Neutrophil (primary cell): Measurements from ENCODE around the gene RELA.

Experiments used
- H3K27ac ChIP-seq: fragments of 200-600 bp; sonication (generic); 2 replicates; pipeline ENCODE4 v1.5.1; 2016; ENCODE audit warnings: mild to moderate bottlenecking, moderate library complexity
- H3K27me3 ChIP-seq: fragments of 200-600 bp; sonication (generic); 2 replicates; pipeline ENCODE4 v1.6.0; 2016; ENCODE audit warnings: mild to moderate bottlenecking
- H3K36me3 ChIP-seq: fragments of 200-600 bp; sonication (generic); 2 replicates; pipeline ENCODE4 v1.5.1; 2017
- H3K4me1 ChIP-seq, 2 experiments: fragments of 200-600 bp in 1 of 2; sonication (generic) in 1 of 2; 1 replicate in 1 of 2; 2 replicates in 1 of 2; pipeline versions ENCODE4 v1.5.1 to v1.6.1; 2013 to 2016; ENCODE audit warnings: low read depth in 1 of 2, low read length in 1 of 2, mild to moderate bottlenecking in 1 of 2, moderate library complexity in 1 of 2; ENCODE audit not compliant: control insufficient read depth in 1 of 2, insufficient read depth in 1 of 2
- H3K4me3 ChIP-seq, 2 experiments: fragments of 200-600 bp in 1 of 2; sonication (generic) in 1 of 2; 1 replicate in 1 of 2; 2 replicates in 1 of 2; pipeline ENCODE4 v1.5.1; 2013 to 2016; ENCODE audit warnings: low read depth in 1 of 2, low read length in 1 of 2, mild to moderate bottlenecking in 1 of 2, moderate library complexity in 1 of 2
- H3K9me3 ChIP-seq: fragments of 200-600 bp; sonication (generic); 2 replicates; pipeline ENCODE4 v1.5.1; 2016
- TF ChIP-seq, protein P1 (sequence below): fragments of 200-600 bp; sonication (generic); IDR thresholded peaks from 2 replicates; pipeline ENCODE4 v1.5.1; 2016; ENCODE audit warnings: antibody characterized with exemption

Gene RELA

DNA sequence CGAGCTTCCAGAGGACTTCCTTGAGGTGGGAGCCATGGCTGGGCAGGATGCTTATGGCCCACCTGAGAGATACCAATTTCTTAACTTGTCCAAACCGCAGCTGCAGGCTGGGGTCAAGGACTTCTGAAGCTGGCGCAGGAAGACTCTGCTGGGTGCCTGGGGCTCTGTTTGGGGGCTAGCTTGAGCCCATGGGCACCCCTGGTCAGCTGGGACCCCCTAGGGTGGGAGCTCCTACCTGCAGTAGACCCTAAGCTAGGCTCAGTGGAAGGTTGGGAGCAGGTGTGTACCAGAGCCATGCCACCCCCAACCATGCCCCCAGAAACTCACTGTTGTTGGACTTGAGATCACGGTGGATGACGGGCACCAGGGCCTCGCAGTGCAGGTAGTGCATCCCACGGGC, 50.0 kb downstream of the RELA start:
- H3K9me3 ChIP-seq: no peaks in the 10 kb centered on the region
- peak overlapping the region; percentile 88 to 96 for H3K4me3 ChIP-seq
- peak overlapping the region; percentile 98 for H3K27ac ChIP-seq
- TF ChIP-seq, protein P1, sequence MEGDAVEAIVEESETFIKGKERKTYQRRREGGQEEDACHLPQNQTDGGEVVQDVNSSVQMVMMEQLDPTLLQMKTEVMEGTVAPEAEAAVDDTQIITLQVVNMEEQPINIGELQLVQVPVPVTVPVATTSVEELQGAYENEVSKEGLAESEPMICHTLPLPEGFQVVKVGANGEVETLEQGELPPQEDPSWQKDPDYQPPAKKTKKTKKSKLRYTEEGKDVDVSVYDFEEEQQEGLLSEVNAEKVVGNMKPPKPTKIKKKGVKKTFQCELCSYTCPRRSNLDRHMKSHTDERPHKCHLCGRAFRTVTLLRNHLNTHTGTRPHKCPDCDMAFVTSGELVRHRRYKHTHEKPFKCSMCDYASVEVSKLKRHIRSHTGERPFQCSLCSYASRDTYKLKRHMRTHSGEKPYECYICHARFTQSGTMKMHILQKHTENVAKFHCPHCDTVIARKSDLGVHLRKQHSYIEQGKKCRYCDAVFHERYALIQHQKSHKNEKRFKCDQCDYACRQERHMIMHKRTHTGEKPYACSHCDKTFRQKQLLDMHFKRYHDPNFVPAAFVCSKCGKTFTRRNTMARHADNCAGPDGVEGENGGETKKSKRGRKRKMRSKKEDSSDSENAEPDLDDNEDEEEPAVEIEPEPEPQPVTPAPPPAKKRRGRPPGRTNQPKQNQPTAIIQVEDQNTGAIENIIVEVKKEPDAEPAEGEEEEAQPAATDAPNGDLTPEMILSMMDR: no peak
- peaks cover 63 to 74% of the 10 kb centered on the region in 2 experiments for H3K4me1 ChIP-seq
- H3K36me3 ChIP-seq: peaks cover 50% of the 10 kb centered on the region
- no peaks in the 10 kb centered on the region for H3K27me3 ChIP-seq

DNA sequence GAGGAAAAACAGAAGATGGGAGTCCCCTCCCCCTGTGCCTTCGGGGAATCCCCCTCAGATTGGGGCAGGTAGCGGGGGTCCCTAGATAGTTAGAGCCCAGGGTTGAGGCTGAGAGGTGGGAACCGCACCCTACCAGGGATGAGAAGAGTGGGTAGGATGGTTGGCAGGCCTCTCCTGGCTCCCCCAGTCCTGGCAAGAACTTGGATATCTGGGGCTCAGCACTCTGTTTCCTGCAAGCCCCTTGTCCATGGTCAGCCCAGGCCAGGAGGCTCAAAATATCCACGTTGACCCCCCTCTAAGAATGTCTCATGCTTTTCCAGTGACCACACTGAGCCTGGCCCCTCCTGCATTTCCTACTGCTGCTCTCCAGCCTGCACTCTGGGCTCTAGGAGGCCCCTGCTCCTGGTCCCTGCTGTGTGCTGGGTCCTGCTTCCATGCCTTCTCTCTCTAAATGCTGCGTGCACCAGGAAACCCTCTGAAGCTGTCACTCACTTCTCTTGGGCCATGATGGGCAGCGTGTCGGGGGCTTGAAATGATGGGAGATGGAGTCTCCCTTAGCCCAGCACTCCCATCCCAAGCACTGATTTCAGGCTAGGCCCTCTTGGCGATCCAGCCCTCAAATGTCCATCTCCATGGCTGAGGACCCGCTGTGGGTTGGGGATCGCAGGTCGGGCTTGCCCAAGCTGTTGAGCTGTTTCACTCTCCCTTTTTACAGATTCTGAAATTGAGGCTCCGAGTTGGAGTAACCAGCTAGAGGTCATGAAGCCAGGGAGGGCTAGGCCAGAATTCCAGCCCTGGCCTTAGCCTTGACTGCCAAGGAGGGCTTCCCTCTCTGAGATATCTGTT, 50.7 kb downstream of the RELA start:
- Histone ChIP-seq H3K27ac (peak overlapping the region; percentile 98), H3K9me3 (no peaks in the 10 kb centered on the region), H3K36me3 (peaks cover 50% of the 10 kb centered on the region), H3K4me3 (peak overlapping the region; percentile 88 to 96), H3K27me3 (no peaks in the 10 kb centered on the region), H3K4me1 (peaks cover 59 to 68% of the 10 kb centered on the region in 2 experiments)
- TF ChIP-seq, protein P1: no peak

DNA sequence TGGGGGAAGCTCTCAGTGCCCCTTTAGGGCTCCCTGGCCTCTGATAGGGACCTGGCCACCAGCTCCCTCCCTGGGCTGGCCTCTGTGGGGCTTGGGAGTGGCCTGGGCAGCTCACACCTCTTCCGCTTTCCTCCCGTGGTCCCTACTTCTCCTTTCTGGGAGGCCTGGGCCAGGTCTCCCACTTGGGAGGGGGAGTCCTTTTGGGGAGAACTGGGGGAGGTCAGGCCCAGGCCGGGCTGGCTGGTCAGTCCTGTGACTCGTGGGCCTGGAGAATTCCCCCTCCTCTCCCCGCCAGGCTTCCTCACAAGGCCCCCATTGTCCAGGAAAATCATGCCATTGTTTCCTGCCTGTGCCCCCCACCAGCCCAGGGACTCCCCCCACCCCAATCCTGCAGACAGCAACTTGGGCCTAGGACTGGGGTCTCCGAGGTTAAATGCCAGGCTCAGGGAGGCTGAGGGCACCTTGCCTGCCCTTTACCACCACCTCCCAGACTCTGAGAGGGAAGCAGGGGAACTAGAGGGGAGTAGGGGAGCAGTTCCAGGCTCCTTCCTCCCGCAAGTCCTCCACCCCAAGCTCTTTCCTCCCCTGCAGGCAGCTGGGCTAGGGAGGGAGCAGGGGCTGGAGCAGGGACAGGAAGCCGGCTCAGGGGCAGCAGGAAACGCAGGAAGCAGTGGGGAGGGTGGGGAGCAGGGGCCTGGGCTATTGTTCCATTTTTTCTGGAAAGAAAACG, 51.5 kb downstream of the RELA start:
- Histone ChIP-seq H3K9me3 (no peaks in the 10 kb centered on the region), H3K4me1 (peaks cover 51 to 60% of the 10 kb centered on the region in 2 experiments), H3K4me3 (peak overlapping the region; percentile 88 to 96), H3K27ac (peak overlapping the region; percentile 98), H3K36me3 (peaks cover 57% of the 10 kb centered on the region), H3K27me3 (no peaks in the 10 kb centered on the region)
- TF ChIP-seq, protein P1: peak; percentile 10

DNA sequence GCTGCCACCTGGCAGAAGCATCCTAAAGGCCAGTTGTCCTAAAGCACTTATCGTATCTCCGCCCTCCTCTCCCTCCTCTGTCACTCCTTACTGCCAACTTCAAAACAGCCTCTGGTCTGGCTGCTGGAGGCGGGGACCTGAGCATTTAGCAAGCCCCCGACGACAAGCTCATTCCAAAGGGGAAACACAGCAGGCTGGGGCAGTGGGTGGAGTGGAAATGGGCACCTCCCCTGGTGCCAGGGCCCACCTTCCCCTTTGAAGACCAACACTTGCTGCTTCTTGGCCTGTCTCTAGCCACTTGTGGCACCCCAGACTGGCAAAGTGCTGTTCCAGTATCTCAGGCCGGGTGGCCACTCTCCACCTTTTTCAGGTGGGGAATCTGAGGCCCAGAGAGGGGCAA, 52.3 kb downstream of the RELA start:
- peaks cover 50 to 56% of the 10 kb centered on the region in 2 experiments for H3K4me1 ChIP-seq
- TF ChIP-seq, protein P1: no peak
- H3K36me3 ChIP-seq: peaks cover 65% of the 10 kb centered on the region
- peak overlapping the region; percentile 88 to 96 for H3K4me3 ChIP-seq
- peak overlapping the region; percentile 98 for H3K27ac ChIP-seq
- no peaks in the 10 kb centered on the region for H3K27me3 ChIP-seq
- no peaks in the 10 kb centered on the region for H3K9me3 ChIP-seq

DNA sequence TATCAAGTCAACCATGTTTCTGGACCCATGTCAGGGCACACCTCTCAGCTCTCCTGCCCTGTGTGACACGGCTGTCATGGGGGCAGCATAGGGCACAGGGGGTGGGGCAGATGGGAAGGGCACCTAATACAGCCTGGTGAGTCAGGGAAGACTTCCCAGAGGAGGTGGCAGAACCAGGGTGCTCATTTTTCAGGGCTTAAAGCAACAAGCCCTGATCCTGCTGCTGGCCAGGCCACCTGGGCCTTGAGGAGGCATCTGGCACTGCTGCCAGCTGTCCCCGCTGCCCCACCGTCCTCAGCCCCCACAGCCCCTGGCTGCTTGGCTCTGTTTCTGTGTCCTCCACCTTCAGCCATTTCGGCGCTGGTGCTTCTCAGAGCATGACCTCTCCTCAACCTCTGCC, 53.1 kb downstream of the RELA start:
- Histone ChIP-seq H3K4me3 (peak overlapping the region in 1 of 2 experiments; percentile 96), H3K27me3 (no peaks in the 10 kb centered on the region), H3K27ac (peak overlapping the region; percentile 98), H3K36me3 (peaks cover 72% of the 10 kb centered on the region), H3K4me1 (peaks cover 50 to 52% of the 10 kb centered on the region in 2 experiments), H3K9me3 (no peaks in the 10 kb centered on the region)
- TF ChIP-seq, protein P1: no peak
